Islet precursor cell (in vitro differentiated cells): ENCODE measurements around the gene SAP30BP.
A peak's percentile ranks its signal among the peaks of the same experiment; 100 is the strongest.

Experiments used
- DNase-seq: peaks from one replicate; pipeline ENCODE4 v3.0.0-alpha.2; 2018

Gene SAP30BP

DNA sequence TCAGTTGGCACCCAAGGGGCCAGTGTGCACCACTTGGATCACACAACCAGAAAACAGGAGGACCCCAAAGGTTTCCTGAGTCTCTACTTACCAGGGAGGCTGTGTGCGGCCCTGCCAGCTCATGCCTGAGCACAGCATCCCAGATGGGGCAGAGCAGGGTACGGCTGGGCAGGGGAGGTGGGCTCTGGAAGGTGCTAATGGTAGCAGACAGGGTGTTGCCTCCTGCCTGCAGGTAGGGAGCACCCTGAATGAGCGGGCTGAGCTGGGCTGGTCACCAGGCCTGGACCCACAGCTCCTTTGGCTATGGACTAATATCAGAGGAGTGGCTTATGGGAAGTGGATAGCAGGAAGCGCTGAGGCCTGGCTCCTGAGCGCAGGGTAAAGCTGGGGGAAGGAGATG, 14.8 kb upstream of the SAP30BP start:
- DNase-seq = no peak

- peak; percentile 88 for DNase-seq
Observed at GRCh38 chr17:75652934-75653549, 14.1 kb upstream of the SAP30BP start.

DNA sequence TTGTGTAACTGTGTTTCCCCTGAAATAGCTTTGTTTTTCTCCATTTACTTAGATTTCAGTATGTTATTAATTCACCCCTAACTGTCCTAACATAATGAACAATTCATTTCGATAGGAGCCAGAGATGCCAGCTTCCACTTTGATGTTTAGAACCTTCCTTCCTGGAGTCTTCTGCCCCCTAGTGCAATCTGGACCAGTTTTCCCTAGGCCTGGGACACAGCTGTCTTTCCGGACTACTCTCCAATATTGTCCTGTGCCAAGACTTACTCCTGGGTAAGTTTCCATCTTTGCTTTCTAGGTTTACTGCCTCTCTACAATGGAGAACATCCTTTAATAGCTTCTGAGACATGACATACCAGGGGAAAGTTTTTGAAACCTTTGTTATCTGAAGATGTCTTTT, 13.0 kb upstream of the SAP30BP start:
- no peak for DNase-seq

GRCh38 chr17:75658237-75658636, 8.9 kb upstream of the SAP30BP start:
- DNase-seq = no peak

- no peak for DNase-seq
Observed at GRCh38 chr17:75661531-75661930, 5.6 kb upstream of the SAP30BP start.

DNA sequence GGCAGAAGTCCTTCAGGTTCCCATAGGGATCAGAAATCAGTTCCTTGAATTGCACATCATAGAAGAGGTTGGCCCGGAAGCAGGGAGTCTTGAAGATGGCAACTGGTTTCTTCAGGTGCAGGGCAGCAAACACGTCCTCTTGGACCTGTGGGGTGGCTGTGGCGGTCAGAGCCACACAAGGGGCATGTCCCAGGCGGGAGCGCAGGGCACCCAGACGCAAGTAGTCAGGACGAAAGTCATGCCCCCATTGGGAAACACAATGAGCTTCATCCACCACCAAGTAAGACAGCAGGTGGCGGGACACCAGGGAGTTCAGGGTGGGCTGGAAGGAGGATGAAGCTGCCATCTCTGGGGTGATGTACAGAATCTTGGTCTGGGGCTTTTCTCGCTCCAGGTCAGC, 4.6 kb upstream of the SAP30BP start:
- DNase-seq = no peak

DNA sequence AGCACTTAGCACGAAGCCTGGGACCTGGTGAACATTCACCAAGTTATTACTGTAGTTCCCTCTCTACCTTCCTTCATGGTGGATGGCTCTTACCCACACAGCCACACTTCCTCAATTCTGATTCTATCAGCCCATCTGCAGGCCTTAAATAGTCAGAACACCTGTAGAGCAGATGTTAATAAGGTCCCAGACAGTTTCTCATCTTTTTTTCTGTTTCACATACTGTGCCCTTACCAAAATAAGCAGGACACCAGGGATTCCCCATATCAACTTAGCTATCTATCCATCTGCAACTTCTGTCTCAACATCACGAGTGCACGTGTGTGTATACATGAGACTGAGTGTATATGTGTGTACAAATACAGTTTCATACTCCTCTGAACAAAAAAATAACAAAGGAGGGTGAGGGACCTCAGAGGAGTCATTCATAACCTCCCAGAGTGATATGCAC, 3.0 kb upstream of the SAP30BP start:
- DNase-seq = no peak

DNA sequence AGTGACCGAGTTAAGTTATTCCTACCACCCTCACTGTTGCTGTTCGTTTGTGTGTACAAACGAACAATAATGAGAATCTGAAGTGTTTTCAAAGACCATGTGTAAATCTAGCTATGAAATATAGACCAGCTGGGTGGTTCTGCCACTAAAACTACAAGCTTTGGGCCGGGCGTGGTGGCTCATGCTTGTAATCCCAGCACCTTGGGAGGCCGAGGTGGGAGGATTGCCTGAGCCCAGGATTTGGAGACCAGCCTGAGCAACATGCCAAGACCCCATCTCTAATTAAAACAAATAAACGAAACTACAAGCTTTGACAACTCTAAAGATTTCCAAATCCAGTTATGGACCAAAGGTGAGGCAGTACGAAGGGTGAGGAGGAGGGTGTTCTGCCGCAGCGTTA, 1.2 kb upstream of the SAP30BP start:
- DNase-seq = no peak

DNA sequence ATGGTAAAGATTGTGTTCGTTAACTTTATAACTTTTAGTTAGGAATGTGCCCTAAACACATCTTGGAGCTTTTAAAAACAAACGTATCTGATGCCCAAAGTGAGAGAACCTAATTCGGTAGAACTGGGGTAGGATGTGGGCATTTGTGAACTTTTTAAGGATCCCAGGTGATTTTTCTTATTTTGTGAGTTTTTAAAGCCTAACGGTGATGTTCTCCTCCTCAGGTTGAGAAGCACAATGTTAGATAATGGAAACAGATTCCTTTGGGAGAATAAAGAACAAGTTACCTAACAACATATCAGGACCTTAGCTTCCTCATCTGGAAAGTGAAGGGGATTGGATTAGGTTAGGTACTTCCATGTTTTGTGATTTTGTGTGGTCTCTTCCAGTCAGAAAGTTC, 687 bp downstream of the SAP30BP start:
- DNase-seq = no peak

- no peak for DNase-seq
Observed at GRCh38 chr17:75668489-75668888, 1.4 kb downstream of the SAP30BP start.

GRCh38 chr17:75670868-75671267, 3.7 kb downstream of the SAP30BP start:
- DNase-seq = no peak

DNA sequence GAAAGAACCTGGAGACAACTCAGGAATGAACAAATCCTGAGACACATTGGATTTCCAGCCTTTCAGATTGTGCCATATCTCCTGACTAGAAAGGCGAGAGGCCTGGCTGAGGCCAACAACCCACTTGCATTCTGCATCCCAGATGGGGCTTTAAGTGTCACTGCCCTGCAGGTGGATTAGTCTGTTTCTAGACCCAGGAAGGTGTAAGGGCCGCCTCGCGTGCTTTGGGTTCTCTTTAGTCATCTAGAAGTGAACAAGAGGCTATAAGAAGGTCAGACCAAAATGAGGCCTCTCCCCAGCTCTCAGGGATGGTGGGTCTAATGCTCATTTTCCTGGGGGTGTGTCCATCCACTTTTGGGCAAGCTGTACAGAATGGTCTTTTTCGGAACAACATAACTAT, 4.9 kb downstream of the SAP30BP start:
- no peak for DNase-seq

- no peak for DNase-seq
Observed at GRCh38 chr17:75673487-75673886, 6.3 kb downstream of the SAP30BP start.

GRCh38 chr17:75676461-75676860, 9.3 kb downstream of the SAP30BP start:
- no peak for DNase-seq

- DNase-seq = peak; percentile 71
Observed at GRCh38 chr17:75679706-75680211, 12.6 kb downstream of the SAP30BP start.

DNA sequence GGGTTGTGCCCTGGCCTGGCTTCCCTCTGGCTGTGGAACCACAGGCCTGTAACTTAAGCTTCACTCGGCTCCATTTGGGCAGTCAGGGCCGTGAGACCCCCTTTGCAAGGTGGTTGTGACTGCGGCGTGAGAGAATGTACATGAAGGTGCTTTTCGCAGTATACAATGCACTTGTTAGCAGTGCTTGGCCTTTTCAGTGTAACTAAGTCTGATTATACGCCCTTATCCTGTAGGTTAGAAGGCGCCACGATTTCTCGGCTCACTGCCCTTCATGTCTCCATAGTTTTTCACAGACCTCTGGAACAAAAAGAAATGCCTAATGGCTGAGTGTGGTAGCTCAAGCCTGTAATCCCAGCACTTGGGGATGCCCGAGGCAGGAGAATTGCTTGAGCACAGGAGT, 13.3 kb downstream of the SAP30BP start:
- DNase-seq = peak; percentile 54

DNA sequence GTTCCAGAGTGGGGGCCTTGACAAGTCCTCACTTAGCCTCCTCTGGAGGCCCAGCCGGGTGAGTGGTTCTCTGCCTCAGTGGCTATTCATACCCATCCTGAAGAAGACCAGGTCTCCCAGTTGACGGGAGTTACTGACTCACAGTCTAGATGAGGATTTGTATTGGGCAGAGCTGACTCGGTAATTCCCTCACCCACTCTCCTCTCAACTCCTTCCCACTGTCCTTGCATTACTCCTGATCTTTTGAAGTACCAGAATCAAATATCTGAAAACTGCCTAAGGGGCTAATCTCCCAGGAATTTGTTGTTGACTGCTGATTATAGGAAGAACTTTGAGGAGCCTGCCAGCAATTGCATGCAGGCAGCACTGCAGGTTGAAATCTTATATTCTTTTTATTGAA, 14.2 kb downstream of the SAP30BP start:
- DNase-seq = peak; percentile 82

GRCh38 chr17:75683583-75683982, 16.4 kb downstream of the SAP30BP start:
- peak; percentile 55 for DNase-seq

GRCh38 chr17:75684249-75684648, 17.1 kb downstream of the SAP30BP start:
- DNase-seq = no peak

GRCh38 chr17:75684924-75685323, 17.8 kb downstream of the SAP30BP start:
- peak; percentile 80 for DNase-seq

DNA sequence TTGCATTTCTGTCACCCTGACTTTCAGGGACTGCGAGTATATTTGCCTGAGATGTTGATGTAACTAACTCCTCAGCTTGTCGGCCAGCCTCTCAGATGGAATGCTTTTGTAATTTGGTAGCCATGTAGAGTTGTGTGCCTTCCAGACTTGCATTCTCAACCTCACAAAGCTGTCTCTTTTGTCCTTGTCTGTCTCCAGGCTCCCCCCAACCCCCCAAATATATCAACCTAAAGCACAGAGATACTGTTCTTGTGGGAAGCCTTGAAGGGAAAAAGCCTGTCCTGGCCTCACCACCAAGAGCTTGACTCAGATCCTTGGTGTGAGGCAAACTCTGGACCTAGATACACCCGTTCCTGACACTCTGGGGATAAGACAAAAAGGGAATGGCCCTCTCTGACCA, 18.4 kb downstream of the SAP30BP start:
- DNase-seq = peak; percentile 57

DNA sequence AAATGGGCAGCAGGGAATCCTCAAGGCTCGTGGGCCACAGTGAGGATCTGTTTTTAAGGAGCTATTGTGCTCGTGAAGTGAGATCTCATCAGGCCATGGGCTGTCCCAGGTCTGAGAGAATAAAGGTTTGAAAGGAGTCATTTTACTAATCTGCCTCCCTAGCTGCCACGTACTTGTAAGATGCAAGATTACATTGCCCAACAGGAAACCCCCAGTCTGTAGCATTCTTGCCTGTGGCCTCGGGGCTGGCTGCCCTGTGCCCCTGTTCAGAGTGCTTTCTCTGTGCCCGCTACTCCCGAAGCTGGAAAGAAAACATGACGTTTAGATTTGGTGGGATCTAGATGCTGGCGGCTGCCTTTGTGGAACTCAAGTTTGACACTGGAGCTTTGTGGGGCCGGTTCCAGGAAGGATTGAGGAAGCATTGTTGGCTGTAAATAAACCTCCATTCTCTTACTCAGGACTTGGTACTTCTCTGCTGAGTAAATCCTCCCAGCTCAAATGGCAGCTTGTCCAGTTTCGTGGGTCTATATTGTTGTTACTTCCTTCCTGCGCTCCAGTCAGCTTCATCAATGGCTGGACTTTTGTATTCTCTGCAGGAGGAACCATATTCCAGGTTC, 21.2 kb downstream of the SAP30BP start:
- DNase-seq = no peak

DNA sequence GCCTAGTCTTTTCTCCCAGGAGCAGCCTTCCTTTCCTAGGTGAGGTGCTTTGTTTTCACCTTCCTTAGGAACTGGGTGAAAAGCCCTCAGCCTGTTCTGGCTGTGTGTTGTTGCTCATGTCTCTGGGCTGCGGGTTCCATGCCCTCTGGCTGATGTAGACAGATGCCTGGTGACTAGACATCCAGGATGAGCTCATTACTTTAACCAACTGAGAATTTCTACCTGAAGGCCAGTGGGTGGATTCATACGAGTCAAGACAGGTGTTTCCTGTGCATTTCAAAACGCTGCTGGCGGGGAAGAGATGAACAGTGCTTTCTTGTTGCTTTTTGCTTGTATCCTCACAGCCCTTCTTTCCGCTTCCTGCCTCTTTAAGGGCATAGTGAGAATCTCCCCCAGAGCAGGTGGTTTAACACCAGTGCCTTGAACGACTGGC, 22.3 kb downstream of the SAP30BP start:
- peak; percentile 97 for DNase-seq

DNA sequence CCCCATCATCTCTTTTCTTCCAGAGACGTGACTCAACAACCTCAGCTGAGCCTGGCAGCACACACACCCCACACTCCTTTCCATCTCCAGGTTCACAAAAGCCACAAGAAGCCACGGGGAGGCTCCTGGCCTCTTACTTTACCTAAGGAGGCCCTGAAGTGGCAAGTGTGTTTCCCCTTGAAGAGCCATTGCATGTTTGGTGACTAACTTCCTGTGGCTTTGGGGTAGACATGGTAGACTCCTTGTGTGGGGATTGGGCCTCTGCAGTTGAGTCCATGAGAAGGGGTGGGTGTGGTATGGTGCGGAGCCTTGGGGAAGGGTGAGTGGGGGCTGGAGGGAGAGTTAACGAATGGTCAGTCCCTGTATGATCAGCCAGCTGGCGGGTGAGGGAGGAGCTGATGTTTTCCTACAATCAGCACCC, 24.2 kb downstream of the SAP30BP start:
- DNase-seq = no peak
